ENCODE results near the gene PEAR1.

The PEAR1 gene

GRCh38 chr1:156868341-156868740 lies 25.2 kb upstream of the PEAR1 start:
- DNase-seq (ENCODE audit: low read depth), result peak; percentile 28
- TF ChIP-seq MAX (IDR thresholded peaks at IDR 0.05; ENCODE audit: low read depth, low read length) (no peak), MYC (IDR thresholded peaks at IDR 0.05; ENCODE audit: low read depth, low read length) (no peak), CTCF (IDR thresholded peaks at IDR 0.05; ENCODE audit: low read depth, low read length) (no peak), POLR2A (IDR thresholded peaks at IDR 0.05; ENCODE audit: extremely low read depth, insufficient read length) (no peak)
- no peak overlapping the region for H3K4me3 ChIP-seq (ENCODE audit: low read depth, low read length)

- H3K4me3 ChIP-seq (ENCODE audit: low read depth, low read length), result no peak overlapping the region
- TF ChIP-seq MAX (IDR thresholded peaks at IDR 0.05; ENCODE audit: low read depth, low read length) (no peak), POLR2A (IDR thresholded peaks at IDR 0.05; ENCODE audit: extremely low read depth, insufficient read length) (no peak), CTCF (IDR thresholded peaks at IDR 0.05; ENCODE audit: low read depth, low read length) (no peak), MYC (IDR thresholded peaks at IDR 0.05; ENCODE audit: low read depth, low read length) (no peak)
- DNase-seq (ENCODE audit: low read depth), result no peak
Observed at GRCh38 chr1:156869455-156869854, 24.1 kb upstream of the PEAR1 start.

- H3K4me3 ChIP-seq (ENCODE audit: low read depth, low read length), result no peak overlapping the region
- no peak for DNase-seq (ENCODE audit: low read depth)
- TF ChIP-seq MAX (IDR thresholded peaks at IDR 0.05; ENCODE audit: low read depth, low read length) (no peak), MYC (IDR thresholded peaks at IDR 0.05; ENCODE audit: low read depth, low read length) (no peak), CTCF (IDR thresholded peaks at IDR 0.05; ENCODE audit: low read depth, low read length) (no peak), POLR2A (IDR thresholded peaks at IDR 0.05; ENCODE audit: extremely low read depth, insufficient read length) (no peak)
Observed at GRCh38 chr1:156873659-156874058, 19.9 kb upstream of the PEAR1 start.

- no peak for DNase-seq (ENCODE audit: low read depth)
Observed at GRCh38 chr1:156874142-156874541, 19.4 kb upstream of the PEAR1 start.

GRCh38 chr1:156874572-156875340 lies 18.8 kb upstream of the PEAR1 start:
- TF ChIP-seq CTCF (IDR thresholded peaks at IDR 0.05; ENCODE audit: low read depth, low read length) (no peak), POLR2A (IDR thresholded peaks at IDR 0.05; ENCODE audit: extremely low read depth, insufficient read length) (no peak), MYC (IDR thresholded peaks at IDR 0.05; ENCODE audit: low read depth, low read length) (no peak), MAX (IDR thresholded peaks at IDR 0.05; ENCODE audit: low read depth, low read length) (no peak)
- no peak overlapping the region for H3K4me3 ChIP-seq (ENCODE audit: low read depth, low read length)
- DNase-seq (ENCODE audit: low read depth), result no peak

More at GRCh38 chr1:156874142-156874541, 19.4 kb upstream of the PEAR1 start:
- no peak for TF ChIP-seq POLR2A (IDR thresholded peaks at IDR 0.05; ENCODE audit: extremely low read depth, insufficient read length)
- no peak for TF ChIP-seq MAX (IDR thresholded peaks at IDR 0.05; ENCODE audit: low read depth, low read length)
- no peak for TF ChIP-seq MYC (IDR thresholded peaks at IDR 0.05; ENCODE audit: low read depth, low read length)
- TF ChIP-seq CTCF (IDR thresholded peaks at IDR 0.05; ENCODE audit: low read depth, low read length), result no peak
- no peak overlapping the region for H3K4me3 ChIP-seq (ENCODE audit: low read depth, low read length)

All from NB4 (cell line).